NCI-H1694 treated with DMSO at 0.1 percent for 48 hours (cell line): ENCODE results near the gene PRKCE.

ENCODE experiments used
- DNase-seq: peaks from one replicate; lab custom pipeline; 2025; lab: John Stamatoyannopoulos, UW

PRKCE gene

DNA sequence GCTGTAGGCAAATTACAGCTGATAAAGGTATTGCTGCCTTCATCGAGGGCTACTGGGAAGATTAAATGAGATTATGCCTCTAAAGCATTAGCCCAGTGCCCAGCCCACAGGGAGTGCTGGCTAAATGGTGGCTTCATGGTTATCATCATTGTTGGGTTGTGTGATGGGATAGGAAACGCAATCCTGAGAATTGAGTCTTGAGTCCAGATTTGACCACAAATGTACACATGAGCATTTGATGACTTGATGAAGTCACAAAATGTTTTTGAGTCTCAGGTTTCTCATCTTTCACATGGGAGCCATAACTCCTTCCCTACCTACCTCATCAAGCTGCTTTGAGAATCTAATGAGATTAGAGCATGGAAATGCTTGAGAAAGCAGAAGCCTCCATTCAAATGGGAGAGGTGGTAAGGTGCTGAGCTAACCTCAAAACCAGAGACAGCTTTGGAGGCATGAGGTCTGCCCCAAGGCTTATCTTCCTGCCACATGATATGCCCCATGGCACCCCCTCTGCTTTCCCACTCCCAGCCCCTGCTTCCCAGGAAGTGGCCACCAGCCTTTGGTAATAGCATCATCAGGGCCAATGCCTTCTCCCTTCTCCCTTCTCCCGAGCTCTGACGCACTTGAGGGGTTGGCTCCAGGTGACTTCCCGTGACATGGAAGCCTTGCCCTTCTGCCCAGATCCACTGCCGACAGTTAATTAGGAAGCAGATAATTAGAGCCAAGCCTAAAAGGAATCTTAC lies 496.3 kb downstream of the PRKCE start:
- no peak for DNase-seq

DNA sequence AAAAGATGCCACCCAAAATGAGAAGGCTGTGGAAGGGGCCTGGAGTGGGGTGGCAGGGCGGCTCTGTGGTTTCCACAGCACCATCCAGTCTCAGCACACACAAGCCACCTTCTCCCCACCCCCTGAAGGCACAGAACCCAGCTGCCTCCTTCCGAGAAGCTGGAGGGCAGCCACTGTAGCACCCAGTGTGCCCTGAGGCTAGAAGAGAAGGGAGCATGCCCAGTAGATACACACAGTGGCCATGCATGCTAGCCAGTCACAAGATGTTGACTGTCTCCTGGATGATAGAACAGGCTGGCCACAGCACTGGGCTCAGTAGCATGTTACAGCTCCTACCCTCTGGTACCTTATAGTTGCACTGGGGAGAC lies 496.9 kb downstream of the PRKCE start:
- no peak for DNase-seq

DNA sequence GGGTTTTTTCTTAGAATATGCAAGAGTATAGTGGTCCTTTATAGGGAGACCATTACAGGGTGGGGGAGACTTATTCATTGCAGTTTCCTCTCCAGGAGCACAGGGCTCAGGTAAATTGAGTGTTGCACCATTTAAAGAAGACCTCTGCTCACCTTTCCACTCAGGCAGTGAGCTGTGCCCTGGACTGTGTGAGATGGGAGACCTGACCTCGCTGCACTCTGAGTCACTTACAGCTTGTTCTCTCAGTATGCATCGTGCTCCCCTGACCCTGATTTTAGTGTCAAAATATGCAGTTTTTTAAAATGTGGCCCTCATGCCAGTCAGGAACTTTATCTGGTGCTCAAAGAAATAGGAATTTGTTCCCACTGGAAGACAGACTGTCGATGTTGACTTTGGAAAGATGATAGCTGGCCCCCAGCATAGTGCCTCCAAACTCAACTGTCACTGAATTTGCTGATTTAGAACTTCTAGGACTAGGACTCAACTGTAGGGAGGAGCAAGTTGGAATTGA lies 499.0 kb downstream of the PRKCE start:
- no peak for DNase-seq

DNA sequence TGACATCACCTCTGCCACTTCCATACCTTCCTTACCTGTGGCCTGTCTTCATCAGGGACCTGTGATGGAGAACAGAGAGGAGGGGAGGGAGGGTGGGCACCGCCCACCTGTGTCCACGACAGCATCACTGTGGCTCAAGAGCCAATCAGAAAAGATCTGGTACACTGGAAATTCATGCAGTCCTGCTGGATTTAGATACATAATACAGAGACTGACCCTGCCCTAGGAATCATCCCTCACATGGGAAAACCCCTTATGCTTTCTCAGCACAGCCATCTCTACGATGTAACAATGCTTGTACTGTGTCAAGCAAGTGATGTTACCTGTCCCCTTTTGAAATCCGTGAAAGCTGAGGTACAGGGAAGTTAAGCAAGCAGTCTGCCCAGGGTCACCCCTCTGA lies 500.1 kb downstream of the PRKCE start:
- DNase-seq, result no peak

DNA sequence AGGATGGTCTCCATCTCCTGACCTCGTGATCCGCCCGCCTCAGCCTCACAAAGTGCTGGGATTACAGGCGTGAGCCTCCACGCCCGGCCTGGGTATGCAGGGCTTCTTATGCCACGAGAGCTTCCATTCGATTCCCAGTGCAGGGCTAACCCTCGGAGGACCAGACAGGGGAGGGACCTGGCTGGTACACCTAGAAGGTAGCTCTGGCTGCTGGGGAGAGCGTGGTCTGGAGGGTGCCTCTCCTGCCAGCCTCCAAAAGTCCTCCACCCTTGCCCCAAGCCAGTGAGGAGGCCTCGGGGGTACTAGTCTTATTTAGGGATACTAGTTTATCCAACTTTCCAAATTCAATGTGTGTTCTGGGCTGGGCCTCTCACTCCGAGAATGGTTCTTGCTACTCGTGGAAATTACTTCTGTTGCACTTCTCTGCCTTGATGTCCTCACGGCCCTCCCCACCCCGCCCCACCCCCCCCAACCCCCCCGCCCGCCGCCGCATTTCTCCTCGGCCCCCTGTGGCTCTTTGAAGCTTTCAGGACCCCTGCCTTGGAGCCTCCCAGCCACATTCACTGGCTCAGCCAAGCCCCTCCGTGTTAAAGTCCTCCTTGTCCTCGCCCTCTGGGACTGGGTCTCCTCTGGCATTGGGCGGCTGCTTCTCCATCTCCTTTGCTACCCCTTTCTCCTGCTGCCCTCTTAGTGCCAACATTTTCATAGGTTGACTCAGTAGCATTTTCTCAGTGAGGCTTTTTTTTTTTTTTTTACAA lies 502.7 kb downstream of the PRKCE start:
- no peak for DNase-seq

DNA sequence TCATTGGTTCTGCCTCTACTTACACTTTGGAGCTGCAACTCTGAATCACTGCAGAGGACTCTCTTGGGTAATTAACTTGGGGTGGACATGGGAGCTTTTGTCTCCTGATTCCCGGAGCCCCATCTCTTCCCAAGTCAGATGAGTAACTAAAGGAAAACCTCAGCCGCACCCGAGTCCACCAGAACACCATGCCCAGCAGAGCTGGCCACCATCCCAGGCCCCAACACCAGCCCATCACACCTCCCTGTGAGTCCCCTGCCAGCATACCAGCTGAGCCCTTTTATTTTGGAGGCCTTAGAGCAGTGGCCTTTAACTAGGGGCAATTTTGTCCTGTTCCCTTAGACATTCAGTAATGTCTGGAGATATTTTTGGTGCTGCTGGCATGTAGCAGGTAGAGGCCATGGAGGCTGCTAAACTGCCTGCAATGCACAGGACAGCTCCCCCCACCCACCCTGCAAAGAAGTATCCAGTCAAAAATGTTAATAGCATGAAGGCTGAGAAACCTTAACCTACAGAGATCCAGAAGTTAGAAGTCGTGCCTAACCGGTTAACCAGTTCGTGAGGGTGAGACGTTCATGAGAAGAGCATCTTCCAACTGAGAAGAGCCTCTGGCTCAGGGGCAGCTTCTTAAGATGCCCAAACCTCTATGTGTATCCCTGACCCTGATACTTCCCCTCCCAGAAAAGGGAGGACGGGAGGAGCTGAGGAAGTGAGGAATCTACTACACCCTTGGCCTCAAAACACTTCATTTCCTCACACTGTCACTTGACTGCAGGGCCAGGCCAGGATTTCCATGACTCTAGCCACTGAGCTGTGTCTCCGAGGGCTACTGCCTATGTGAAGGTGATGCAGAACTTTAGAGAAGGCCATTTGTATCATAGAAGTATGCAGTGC lies 505.8 kb downstream of the PRKCE start:
- no peak for DNase-seq

DNA sequence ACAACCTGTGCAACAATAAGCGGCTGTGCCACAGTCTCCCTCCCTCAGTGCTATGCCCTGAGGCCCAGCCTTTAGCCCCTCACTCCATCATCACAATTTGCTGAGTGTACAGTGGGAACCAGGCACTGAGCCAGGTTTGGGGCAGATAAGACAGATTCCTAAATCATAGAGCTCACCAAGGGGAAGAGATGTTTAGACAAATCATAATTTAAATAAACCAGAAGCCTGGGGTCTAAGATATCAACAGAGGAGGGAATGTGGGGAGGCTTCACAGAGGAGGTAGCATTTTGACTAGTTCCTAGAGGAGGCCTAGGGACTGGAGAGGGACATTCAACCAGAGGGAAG lies 506.5 kb downstream of the PRKCE start:
- DNase-seq, result no peak

DNA sequence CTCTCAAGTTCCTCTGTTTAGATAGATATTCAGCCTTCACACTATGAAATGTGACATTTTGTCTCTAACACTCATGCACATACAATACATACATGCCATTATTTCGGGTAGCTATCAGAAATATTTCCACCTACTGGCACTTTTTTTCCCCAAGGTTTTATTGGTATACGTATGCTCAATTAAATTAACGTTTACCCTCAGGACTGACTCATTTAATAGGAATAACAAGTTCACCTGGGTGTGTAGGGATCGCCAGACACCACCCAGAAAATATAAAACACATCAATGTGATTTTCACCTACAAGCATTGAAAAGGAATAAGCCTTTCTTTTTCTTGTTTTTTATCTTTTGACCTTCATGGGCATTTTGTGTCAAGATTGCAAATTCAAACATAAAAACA lies 507.2 kb downstream of the PRKCE start:
- no peak for DNase-seq

DNA sequence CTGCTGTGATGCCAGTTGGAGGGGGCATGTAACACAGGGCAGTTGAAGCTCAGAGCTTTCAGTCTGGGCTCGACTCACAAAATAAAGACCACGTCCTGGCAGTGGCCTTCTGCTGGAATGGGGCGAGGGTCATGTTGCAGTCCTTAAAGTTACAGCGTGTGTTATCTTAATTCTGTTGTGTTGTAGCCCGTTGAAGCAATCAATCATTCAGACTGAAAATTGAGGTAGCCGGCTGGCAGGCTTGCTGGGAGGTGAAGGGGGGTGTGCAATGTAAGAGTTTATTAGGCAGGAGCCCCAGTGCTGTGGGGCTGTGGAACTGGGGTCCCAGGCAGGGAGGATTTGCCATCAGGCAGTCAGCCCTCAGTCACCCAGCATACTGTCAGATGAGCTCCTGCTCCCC lies 508.9 kb downstream of the PRKCE start:
- no peak for DNase-seq

DNA sequence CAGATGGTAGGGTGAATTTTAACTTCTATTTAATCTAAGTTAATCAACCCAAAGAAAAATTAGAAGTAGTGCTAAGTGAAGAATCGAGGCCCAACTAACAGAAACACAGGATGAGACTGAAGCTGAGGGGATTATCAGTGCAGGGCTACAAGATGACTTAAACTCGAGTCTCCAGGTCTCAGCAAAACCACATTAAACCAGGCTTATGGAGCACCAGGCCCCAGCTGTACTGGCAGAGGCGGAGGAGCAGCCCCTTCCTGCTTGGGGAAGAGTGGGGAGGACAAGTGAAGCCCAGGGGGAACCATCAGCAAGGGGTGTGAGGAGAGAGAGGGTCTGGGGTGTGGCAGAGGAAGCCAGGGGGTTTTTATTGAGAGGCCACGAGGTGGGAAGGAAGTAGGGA lies 509.8 kb downstream of the PRKCE start:
- DNase-seq, result no peak

DNA sequence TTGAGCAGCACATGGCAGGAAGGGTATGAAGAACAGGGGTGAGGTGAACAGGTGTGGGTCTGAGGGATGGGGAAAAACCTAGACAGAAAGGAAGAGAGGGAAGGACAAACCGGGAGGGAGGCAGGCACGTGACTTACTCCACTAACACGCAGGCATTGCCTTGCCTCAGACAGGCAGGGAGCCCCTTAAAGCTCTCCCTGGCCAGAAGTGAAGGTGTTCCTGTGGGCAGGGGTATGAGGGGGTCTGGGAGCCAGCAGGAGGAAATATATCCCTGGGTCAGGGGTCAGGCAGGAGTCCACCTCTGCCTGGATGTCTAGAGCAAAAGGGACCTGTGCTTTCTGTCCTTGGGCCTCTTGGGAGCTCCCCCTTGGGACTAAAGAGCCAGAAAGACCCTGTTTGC lies 510.4 kb downstream of the PRKCE start:
- no peak for DNase-seq

DNA sequence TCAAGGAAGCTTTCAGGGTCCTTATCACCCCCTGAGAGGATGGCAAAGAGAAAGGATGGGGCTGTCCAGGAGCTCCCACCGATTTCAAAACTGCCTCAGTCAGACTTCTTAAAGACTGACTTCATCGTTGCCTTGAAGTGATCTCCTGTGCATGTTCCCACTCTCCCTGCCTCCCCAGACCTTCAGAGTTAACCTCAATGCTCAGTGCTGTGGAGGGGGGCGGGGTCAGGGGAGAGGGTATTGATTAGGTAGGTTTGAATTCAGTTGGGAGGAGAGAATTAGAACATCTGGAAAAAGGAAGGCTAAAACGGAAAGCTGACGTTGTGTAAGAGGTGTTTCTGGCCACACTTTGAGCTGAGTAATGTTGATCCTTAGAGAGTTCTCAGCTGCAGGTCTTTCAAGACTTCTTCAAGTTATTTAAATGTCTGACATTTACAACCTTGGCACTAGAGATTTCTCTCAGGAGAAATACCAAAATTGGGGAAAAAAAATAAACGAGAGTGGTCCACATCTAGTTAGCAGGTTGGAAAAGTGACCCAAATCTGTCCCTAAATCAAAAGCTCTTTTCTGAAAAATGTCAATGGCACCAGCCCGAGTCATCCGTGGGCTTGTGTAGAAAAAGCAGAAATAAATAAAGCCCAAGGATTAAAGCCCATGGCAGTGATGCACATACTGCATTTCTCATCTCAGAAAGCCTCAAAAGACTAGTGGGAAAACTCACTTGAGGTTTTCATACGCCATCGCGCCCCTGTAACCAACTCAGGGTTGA lies 511.0 kb downstream of the PRKCE start:
- DNase-seq, result no peak

DNA sequence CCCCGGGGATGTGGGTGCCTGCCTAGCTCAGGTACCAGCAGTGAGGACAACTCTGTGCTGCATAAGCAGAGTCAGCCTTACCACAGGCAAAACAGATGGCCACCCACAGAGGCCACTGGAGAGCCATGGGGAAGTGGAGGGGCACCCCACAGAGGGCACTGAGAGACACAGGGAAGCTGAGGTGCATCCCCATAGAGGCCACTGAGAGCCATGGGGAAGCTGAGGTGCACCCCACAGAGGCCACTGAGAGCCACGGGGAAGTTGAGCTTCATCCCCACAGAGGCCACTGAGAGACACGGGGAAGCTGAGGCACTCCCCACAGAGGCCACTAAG lies 511.6 kb downstream of the PRKCE start:
- no peak for DNase-seq

DNA sequence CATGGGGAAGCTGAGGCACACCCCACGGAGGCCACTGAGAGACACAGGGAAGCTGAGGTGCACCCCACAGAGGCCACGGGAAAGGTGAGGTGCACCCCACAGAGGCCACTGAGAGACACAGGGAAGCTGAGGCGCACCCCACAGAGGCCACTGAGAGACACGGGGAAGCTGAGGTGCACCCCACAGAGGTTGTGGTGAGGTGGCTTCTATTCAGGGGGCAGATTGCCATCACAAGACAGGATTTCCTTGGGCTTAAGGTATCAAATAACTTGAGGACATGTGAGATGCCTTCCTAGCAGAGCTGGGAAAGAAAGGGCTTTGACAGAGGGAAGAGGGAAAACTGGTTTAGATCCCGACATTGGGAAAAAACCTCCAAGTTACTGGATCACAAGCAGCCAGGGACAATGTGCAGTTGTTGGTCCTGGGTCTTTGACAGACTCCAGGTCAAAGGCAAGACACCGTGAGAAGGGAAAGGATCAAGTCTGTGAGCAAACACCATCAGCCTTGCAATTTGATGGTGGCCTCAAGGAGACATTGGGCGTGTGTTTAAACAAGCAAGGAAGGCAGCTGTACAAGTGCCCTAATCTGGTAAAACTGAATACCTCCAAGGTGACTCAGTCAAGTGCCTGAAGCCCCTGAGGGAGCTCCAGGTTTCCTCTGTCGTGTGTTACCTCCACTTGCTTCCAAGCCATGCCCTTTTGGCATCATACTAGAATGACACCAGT lies 512.5 kb downstream of the PRKCE start:
- no peak for DNase-seq

DNA sequence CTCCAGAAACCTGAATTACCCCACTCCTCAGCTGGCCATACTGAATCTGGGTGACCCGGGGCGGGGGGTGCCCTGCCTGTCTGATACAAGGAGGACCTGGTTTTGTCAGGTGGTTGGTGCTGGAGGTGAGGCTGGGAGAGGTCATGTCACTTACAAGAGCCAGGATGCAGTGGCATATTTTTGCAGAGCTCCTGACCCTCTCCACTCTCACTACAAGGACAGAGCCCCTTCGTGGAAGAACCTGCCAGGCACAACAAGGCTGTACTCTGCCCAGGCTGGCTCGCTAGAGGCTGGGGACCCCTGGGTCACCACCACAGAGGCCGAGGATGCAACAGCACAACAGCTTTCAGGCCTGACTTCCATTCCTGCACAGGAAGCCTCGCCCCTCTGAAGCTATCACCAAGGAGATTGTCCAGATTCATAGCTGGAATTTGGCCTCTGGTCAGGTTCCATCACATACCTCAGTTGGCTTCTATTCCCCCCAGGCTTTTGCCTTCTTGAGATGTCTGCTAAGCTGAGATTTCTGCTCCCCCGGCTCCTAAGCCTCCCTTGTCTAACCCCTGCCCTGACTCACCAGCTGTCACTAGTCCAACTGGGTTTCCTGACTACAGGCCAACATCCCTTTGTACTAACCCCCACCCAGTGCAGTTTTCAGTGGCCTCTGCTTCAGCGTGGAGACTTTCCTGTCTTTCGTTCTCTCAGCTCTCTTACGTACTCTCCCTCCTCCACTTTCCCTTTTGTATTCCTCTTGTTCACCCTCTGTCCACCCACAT lies 513.2 kb downstream of the PRKCE start:
- no peak for DNase-seq

DNA sequence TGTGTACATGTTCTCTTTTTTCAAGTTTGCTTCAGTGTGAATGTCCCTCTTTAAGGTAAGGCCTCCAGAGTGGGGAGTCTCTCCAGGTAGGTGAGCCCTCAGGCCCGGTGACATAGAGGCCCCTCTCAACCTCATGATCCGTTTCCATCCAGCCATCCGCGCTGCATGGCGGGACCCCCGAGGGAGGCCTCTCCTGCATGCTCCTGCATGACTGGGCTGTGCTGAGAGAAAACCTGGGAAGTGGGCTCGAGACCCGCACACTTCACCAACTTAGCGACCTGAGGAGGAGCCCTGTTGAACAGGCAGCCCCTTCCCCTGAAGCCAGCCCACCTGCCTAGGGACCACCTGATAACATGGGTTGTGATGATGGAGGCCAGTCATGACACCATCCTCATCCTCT lies 514.4 kb downstream of the PRKCE start:
- no peak for DNase-seq

DNA sequence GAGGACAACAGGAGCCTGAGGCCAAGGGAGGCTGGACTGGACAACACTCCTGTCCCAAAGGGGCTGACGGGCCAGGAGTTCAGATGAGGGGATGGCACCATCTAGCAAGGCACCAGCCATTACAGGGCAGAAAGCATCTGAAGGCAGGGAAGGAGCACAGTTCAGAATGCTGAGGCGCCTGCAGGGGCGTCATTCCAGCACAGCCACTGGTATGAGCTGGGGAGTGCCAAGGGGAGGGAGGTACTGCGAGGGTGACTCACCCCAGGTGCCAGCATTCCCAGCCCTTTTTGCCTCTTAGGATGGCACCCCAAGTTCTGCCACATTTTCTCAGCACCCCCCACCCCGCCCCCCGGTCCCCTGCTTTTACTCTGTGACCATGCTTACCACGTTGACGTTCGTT lies 515.9 kb downstream of the PRKCE start:
- no peak for DNase-seq

DNA sequence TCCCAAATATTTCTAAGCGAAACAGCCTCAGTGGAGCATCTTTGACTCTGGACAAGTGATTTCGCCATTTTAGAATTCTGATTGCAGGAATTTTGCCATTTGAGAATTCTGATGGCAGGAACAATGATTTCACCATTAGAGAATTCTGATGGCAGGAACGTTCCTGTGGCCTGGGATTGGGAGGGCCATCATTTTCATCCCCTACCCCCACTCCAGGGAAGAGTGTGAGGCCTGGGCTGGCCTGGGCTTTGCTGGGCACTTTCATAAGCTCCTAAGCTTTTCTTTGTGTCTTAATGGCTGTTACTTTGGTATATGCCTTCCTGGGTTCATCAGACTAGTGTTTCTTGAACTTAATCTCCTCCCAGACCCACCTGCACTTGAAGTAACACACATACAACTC lies 516.4 kb downstream of the PRKCE start:
- no peak for DNase-seq

DNA sequence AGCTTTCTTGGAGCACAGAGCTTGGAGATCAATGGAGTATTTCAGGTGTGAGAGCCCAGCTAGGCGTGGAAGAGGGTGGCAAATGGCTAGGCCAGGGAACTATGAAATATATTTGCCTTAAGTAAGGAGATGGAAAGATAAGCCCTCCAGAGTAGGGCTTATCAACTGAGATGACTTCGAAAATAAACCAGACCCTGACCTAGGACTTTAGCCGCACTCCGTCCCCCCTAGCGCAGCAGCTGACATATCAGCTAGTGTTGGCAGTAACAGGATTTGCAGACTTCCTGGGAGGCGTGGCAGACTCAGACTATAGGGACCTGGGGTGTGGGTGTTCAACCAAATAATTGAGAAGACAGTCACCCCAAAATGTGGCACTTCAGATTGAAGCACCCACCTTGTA lies 518.0 kb downstream of the PRKCE start:
- DNase-seq, result no peak

DNA sequence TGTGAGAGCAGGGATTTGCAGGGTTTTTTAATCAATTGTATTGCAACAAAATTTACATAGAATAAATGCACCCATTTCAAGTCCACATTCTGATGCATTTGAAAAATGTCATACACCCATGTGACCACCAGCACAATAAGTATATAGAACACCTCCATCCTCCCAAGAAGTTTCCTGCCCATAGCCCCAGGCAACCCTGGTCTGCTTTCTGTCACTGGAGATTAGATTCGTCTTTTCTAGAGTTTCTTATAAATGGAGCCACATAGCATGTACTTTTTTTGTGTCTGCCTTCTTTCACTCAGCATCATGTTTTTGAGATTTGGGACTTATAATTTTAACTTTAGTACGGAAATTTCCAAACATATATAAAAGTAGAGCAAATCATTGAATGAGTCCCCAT lies 518.6 kb downstream of the PRKCE start:
- no peak for DNase-seq
